OCI-LY7 (cell line): Measurements from ENCODE around the gene RMI2.

Source experiments
- CTCF ChIP-seq: fragments of 200-600 bp; sonication (generic); conservative IDR thresholded peaks from 2 replicates; pipeline ENCODE4 v1.5.1; 2014; ENCODE audit warnings: mild to moderate bottlenecking, antibody characterized with exemption, low read length, moderate library complexity, mixed read lengths
- EZH2phosphoT487 ChIP-seq: fragments of 200-600 bp; sonication (generic); IDR thresholded peaks from 2 replicates; pipeline ENCODE4 v1.6.1; 2018; ENCODE audit warnings: low read depth, borderline replicate concordance, mild to moderate bottlenecking, mixed run types, antibody characterized with exemption, low read length, moderate library complexity, mixed read lengths

- TF ChIP-seq CTCF (no peak), EZH2phosphoT487 (no peak)
These were observed 29.7 kb upstream of the RMI2 start for GRCh38 chr16:11315510-11315909.
